Measurements from ENCODE around the gene ARHGAP18.

GRCh38 chr6:129614464-129614863, 95.5 kb downstream of the ARHGAP18 start:
- TF ChIP-seq CTCF (IDR thresholded peaks at IDR 0.05; ENCODE audit: low read depth, low read length, missing input control) = no peak
- no peak for TF ChIP-seq HNF4G (IDR thresholded peaks at IDR 0.05)
- no peak for TF ChIP-seq JUND (IDR thresholded peaks at IDR 0.05)
- TF ChIP-seq RAD21 (IDR thresholded peaks at IDR 0.05) = no peak

Data from liver (tissue), 3 donors.